ENCODE measurements around the gene TRPV5. TPM values are rescaled to one million over a fixed set of nuclear protein-coding genes. Genes with fewer than 3 reads are reported as not detected.

TRPV5 gene
- total RNA-seq, 2 experiments from 2014 or later: 0.06 TPM; not detected in 1

DNA sequence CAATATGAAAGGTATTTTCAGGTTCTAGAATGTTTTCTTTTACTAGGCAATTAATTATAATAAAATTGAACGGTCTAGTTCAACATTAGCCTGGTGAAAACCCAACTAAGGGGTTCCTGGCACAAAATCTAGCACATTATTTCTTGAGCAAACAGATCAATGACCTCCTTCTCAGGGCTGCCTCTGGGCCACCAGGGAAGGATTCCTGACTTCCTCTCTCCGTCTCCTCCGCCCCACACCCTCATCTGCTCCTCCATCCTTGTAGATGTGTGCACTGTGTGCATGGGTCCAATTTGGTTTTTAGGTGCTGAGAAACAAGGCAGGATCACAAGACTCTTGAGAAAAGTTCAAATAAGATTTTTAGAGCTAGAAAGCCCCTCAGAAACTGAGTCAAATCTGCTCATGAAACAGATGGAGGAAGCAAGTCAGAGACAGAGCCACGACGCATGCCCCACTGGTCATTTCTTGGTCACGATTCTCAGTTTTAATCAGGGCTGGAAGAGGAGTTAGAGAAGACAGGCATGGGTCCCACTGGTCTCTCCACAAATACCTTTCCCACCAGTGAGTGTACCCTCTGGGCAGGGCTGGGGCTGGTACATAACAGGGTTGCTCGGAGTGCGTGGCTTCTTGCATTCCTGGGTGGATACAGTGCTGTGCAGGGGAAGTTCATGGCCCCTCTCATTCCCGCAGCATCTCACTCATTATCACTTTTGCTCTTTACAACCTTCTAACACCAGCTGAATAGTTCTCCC lies 51.8 kb downstream of the TRPV5 start:
- intact Hi-C loops (cut with micrococcal nuclease; ENCODE audit: unreplicated experiment): loop anchor here (1.0 to 2.0 kb wide), 2 partner anchors 121 to 334 kb away; no protein-coding TSS in a partner anchor
- no peaks in the 10 kb centered on the region for H3K9me3 ChIP-seq (ENCODE audit: low read length)
- H3K79me2 ChIP-seq (ENCODE audit: insufficient read depth, low read depth, low read length): no peaks in the 10 kb centered on the region
- ChIA-PET CTCF (ENCODE audit: unreplicated experiment) (interaction anchor here (0.6 to 1.5 kb wide), 2 partner anchors 20 to 122 kb away, joined by 3 to 6 read pairs; no protein-coding TSS in a partner anchor), POLR2A (interaction anchor here (1.4 kb wide), 1 partner anchor 111 kb away, joined by 4 read pairs; no protein-coding TSS in a partner anchor)
- no peaks in the 10 kb centered on the region for H3K9me2 ChIP-seq (ENCODE audit: insufficient read depth, low read length)
- H3K4me2 ChIP-seq (ENCODE audit: low read length): no peak overlapping the region
- BruUV-seq (replicated peaks): no TSS peak
- H3K4me3 ChIP-seq (ENCODE audit: low read depth, low read length, poor library complexity, severe bottlenecking): no peak overlapping the region
- TF ChIP-seq, protein P1, sequence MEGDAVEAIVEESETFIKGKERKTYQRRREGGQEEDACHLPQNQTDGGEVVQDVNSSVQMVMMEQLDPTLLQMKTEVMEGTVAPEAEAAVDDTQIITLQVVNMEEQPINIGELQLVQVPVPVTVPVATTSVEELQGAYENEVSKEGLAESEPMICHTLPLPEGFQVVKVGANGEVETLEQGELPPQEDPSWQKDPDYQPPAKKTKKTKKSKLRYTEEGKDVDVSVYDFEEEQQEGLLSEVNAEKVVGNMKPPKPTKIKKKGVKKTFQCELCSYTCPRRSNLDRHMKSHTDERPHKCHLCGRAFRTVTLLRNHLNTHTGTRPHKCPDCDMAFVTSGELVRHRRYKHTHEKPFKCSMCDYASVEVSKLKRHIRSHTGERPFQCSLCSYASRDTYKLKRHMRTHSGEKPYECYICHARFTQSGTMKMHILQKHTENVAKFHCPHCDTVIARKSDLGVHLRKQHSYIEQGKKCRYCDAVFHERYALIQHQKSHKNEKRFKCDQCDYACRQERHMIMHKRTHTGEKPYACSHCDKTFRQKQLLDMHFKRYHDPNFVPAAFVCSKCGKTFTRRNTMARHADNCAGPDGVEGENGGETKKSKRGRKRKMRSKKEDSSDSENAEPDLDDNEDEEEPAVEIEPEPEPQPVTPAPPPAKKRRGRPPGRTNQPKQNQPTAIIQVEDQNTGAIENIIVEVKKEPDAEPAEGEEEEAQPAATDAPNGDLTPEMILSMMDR (conservative IDR thresholded peaks at IDR 0.05; ENCODE audit: low read length): no peak
- TF ChIP-seq EZH2phosphoT487 (IDR thresholded peaks at IDR 0.05; ENCODE audit: borderline replicate concordance, low read depth, low read length): no peak
- H3K4me1 ChIP-seq (ENCODE audit: insufficient read depth, low read length, poor library complexity, severe bottlenecking): no peaks in the 10 kb centered on the region
- H3K36me3 ChIP-seq (ENCODE audit: insufficient read depth, low read length): no peaks in the 10 kb centered on the region
- H4K20me1 ChIP-seq (ENCODE audit: insufficient read depth, low read length): no peaks in the 10 kb centered on the region
- no peak overlapping the region for H3K27ac ChIP-seq (ENCODE audit: low read depth, low read length, poor library complexity, severe bottlenecking)
- DNase-seq (ENCODE audit: low spot score): no peak
- H2AFZ ChIP-seq (ENCODE audit: low read length): no peak overlapping the region

DNA sequence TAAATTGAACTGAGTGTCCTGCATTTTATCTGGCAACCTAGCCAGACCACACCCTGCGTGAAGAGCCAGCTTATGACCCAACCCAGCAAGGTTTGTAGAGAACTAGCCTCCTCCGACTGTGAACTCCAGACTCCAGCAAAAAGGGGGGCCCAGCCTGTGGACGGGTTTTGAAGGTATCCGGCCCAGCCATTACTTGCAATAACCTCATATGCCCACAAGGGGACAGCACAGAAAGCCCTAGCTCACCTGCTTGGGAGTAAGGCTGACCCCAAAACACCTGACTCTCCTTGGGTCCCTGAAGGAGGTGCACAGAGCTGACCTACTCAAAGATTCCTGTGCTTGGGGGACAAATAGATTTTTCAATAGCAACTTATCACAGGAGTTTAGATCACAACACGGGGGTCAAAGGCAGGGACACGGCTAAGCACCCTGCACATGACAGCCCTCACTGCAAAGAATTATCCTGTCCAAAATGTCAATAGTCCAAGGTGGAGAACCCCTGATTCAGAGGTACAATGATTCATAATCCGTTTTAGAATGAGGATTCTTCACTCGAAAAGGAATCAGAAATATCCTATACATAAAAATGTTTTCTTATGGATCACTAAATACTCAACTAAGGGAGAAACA lies 52.6 kb downstream of the TRPV5 start:
- Histone ChIP-seq H3K9me3 (ENCODE audit: low read length) (no peaks in the 10 kb centered on the region), H3K4me2 (ENCODE audit: low read length) (no peak overlapping the region), H3K4me3 (ENCODE audit: low read depth, low read length, poor library complexity, severe bottlenecking) (no peak overlapping the region), H2AFZ (ENCODE audit: low read length) (no peak overlapping the region), H3K36me3 (ENCODE audit: insufficient read depth, low read length) (no peaks in the 10 kb centered on the region), H3K79me2 (ENCODE audit: insufficient read depth, low read depth, low read length) (no peaks in the 10 kb centered on the region), H3K9me2 (ENCODE audit: insufficient read depth, low read length) (no peaks in the 10 kb centered on the region), H3K4me1 (ENCODE audit: insufficient read depth, low read length, poor library complexity, severe bottlenecking) (no peaks in the 10 kb centered on the region), H3K27ac (ENCODE audit: low read depth, low read length, poor library complexity, severe bottlenecking) (no peak overlapping the region), H4K20me1 (ENCODE audit: insufficient read depth, low read length) (no peaks in the 10 kb centered on the region)
- ChIA-PET POLR2A (interaction anchor here (1.4 kb wide), 1 partner anchor 112 kb away, joined by 4 read pairs; no protein-coding TSS in a partner anchor), CTCF (ENCODE audit: unreplicated experiment) (interaction anchor here (0.6 to 1.5 kb wide), 2 partner anchors 21 to 122 kb away, joined by 3 to 6 read pairs; no protein-coding TSS in a partner anchor)
- BruUV-seq (replicated peaks): no TSS peak
- intact Hi-C loops (cut with micrococcal nuclease; ENCODE audit: unreplicated experiment): loop anchor here (1.0 to 2.0 kb wide), 2 partner anchors 122 to 334 kb away; no protein-coding TSS in a partner anchor
- peak; percentile 53 for DNase-seq (ENCODE audit: low spot score)
- TF ChIP-seq EZH2phosphoT487 (IDR thresholded peaks at IDR 0.05; ENCODE audit: borderline replicate concordance, low read depth, low read length): no peak
- TF ChIP-seq, protein P1 (conservative IDR thresholded peaks at IDR 0.05; ENCODE audit: low read length): peak; percentile 87

Measured in OCI-LY7 (cell line).